ENCODE measurements around the gene ARHGAP42.

- TF ChIP-seq CTCF (IDR thresholded peaks at IDR 0.05; ENCODE audit: low read length): no peak
- no peak for TF ChIP-seq EZH2 (IDR thresholded peaks at IDR 0.05; ENCODE audit: borderline replicate concordance, low read length)
Measured at GRCh38 chr11:100831929-100832494, 144.9 kb downstream of the ARHGAP42 start.

Measured in OCI-LY1 (cell line).